HL-60/S4 treated with retinoic acid at 250 ng/mL for 4 days and 3 days (cell line): ENCODE data around the gene NR2C2AP.

ENCODE experiments used
- in situ Hi-C: fragments of 300-500 bp; cut with MboI; formaldehyde crosslinking; loops from 2 replicates; pipeline ENCODE4 v1.7.0; 2022; ENCODE audit warnings: low sequenced_read_pairs

NR2C2AP gene

DNA sequence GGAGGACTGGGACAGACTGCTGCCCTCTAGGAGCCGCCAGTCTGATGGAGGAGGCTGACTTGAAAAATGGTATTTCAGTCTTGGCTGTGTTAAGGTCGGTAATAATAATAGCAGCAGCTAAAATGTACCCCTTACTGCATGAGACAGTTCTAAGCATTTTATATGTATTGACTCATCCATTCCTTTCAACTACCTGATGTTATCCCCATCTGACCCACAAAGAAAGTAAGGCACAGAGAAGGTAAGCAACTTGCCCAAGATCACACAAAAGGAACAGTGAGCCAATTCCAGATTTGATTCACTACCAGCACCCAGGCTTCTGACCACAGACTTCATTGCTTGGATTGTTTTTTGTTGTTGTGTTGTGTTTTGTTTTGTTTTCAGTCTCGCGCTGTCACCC, 12.6 kb upstream of the NR2C2AP start:
- in situ Hi-C loops: no loop called here

DNA sequence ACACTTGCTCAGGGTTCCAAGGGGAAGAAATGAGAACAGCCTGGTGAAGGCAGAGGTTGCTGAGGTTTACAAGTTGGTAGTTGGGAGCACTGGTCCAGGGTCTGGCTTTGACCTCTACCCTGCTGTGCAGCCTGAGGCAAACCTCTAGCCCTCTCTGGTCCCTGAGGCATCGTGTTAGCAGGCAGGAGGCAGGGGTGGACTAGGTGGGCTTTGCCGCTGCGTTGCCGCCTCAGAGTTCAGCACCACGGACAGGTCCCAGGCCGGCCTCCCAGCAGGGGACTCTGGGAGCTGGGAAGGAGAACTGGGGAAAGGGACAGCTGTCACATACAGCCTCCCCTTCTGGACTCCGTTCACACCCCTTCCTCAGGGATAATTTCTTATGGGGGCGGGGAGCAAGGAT, 11.7 kb upstream of the NR2C2AP start:
- in situ Hi-C loops: no loop called here

DNA sequence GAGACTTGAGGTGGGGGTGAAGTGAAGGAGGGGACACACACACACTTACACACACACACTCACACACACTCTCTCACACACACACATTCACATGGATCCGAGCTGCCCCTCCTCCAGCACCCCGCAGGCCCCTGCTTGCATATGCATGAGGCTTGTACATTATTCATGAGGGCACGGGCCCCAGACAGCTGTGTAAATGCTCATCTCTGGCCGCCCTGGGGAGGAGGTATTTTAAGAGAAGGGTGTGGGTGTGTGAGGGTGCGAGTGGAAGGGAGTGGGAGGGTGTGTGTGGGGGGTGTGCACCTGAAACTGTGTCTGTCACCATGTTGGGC, 10.9 kb upstream of the NR2C2AP start:
- in situ Hi-C loops: no loop called here

DNA sequence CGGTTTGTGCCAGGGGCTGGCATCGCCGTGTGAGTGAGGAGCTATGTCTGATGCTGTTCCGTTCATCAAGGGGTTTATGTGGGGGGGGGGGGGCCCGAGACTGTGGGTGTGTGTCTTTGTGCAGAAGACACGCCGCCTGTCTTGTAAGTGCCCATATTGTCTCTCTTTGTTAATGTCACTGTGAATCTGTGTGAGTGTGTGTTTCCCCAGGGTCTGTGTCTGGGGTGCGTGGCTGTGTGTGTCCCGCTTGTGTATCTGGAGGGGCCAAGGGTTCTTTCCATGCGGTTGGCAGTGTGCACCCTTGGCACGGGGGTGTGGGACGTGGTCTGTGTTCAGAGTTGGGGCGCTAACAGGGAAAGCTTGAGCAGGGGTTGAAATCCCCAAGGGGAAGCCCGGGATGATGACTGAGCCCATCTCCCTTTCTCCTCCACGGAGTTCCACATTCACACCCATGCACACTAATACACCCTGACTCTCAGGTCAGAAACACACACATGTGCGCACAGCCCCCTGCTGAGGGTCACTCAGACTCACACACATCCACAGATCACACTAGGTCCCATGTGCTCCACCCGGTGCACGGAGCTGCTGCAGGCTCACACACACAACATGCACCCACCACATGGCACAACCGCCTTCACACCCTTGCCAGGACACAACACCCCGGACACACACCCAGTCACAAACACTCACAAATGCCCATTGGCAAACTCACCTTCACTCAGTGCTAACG, 10.4 kb upstream of the NR2C2AP start:
- in situ Hi-C loops: no loop called here

DNA sequence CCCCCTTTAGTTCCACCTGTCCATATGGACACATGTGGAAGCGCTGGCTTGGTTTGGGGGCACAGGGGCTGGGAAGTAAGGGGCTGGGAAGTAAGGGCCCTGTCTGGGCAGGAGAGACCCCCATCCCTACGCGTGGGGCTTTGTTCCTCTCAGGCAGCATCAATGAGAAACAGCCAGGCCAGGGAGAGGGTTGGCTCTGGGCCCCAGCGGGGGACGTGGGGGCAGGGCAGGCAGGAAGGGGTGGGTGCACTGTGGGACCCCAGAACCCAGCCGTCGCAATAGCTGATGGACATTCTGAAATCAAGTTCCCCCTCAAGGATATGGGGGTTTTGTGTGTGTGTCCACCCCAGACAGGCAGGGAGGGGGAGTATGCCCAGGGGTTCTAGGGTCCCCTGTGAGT, 9.7 kb upstream of the NR2C2AP start:
- in situ Hi-C loops: no loop called here

DNA sequence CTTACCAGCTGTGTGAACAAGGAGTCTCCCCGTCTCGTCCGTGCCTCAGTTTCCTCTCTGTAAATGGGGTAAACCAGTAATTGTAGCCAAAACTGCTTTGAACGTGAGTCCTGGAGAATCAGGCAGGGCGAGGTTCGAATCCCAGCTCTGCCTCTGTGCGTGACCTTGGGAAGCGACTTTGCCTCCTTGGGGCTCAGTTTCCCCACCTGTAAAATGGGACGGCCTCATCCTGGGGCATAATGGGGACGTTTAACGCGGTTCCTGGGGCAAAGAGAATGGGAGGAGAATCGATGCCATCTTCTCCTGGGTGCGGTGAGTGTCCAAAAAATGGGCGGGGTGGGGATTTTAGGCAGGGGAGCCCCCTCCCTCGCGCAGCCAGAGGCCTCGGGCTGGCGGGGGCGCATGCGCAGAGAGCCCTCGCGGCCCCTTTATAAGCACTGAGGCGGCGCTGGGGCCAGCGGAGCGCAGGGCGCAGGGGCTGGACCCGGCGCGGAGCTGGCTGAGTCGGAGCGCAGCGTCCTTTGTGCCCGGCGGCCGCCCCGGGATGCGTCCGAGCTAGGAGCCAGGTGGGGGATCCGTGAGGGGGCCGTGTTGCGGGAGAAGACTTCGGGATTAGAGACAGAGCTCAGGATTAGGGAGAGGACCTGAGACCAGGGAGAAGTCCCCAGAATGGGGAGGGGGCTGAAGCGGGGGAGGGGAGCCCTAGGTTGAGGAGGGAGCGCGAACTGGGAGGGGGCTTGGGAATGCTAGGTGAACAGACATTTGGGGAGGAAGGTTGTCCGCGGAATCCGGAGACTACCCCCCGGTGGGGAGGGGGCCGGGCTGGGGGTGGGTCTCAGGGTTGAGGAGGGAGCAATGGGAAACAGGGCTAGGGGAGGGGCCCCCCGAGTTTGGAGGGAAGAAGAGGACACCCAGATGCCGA, 8.5 kb upstream of the NR2C2AP start, which contains the start of gene NCAN:
NCAN (plus strand) TSS at position 460 of the 922 bp plus-strand sequence. CDS start 4,996 bp downstream, outside the sequence.
- in situ Hi-C loops: no loop called here

DNA sequence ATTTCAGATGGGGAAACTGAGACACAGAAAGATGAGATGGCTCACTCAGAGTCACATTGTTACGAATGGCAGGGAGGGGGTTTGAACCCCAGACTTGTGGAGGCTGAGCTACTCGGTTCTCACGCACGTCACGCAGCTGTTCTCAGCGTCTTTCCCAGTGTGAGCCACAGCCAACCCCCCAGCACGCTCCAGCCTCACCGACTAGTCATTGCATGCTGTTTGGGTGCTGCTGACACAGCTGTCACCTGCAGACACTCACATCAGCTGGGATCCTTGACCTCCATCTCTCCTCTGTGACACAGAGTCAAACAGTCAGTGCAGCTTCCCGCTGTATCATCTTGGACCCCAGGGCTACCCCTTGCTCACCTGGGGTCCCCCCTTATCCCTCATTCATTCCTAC, 6.2 kb upstream of the NR2C2AP start:
- in situ Hi-C loops: no loop called here

DNA sequence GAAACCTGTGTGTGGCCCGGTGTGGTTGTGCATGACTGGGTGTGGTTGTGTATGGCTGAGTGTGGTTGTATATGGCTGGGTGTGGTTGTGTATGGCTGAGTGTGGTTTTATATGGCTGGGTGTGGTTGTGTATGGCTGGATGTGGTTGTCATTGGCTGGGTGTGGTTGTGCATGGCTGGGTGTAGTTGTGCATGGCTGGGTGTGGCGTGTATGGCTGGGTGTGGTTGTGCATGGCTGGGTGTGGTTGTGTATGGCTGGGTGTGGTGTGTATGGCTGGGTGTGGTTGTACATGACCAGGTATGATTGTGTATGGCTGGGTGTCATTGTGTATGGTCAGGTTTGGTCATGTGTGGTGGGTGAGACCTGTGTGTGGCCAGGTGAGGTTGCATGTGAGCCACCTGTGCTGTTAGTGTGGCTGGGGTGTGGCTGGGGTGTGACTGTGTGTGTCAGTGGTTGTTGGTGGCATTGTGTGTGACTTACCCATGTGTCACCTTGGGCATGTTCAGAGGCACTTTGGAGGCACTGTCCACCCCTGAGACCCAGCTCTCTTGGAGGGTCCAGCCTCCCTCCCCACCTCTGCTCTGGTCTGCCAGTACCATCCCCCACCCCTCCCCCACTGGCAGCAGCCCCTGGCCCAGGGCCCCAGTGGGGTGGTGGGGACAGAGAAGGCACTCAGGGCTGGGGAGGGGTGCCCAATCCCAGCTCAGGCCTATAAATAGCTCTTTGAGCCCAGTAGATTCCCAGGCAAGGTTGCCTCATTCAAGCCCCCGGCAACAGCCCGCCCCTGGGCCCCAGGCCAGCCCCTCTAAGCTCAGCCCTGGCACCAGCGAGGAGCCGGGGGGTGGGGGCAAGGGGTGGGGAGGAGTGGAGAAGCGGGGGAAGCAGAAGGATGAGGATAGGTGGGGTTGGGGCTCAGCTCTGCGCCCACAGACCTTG, 4.7 kb upstream of the NR2C2AP start:
- in situ Hi-C loops: no loop called here

DNA sequence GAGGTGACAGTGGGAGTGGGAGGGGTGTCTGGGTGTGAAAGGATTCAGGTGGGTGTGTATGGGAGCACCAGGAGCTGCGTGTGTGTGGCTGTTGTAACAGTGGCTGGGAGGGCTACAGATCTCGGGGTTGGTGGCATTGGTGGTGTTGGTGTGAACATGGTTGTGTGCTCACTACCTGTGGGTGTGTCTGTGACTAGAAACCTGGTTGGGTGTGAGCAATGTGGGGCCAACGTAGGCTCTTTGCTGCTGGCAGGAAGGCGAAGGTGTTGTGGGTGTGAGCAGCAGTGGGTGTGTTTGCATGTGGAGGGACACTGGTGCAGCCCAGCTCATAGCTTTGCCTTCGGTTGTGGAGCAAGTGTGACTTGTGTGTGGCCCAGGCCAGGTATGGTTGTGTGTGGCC, 3.7 kb upstream of the NR2C2AP start:
- in situ Hi-C loops: no loop called here

DNA sequence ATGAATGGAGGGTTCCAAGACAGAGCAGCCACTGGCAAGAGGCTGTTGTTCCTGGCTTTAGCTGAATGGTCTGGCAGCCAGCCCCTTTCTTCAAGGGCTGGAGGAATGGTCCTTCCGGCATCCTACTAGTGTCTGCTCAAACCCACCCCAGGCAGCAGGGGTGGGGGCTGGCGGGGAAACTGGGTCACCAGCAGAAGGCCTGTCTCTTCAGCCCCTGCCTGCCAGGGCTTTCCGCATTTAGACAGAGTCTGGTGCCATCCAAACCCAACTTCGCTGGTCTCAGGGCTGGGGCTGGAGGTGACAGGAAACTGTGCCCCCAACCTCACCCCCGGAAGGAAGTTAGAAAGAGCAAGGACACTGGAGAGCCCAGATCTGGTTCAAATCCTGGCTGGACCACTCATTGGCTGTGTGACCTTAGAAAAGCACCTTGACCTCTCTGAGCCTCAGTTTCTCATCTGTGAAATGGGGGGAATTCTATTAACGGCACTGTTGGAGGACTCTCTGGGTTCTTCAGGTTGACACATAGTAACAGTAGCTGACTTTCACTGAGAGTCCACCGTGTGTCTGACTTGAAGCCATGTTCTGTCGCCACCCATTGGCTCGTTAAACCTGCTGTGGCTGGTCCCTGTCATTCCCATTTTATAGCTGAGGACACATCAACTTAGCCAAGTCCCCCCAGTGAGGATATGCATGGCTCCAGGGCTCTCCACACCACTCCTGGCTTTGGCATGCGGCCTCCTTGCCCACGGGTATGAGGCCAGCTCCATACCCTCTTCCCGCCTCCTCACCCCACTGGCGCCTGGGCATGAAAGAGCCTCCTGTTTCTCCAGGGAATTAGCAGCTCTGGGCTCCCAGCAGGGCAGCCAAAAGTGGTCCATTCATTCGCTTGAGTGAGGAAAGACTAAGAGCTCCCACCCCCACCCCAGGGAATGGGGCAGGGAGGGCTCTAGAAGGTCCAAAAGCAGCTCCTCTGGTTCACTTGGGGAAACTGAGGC, 2.5 kb upstream of the NR2C2AP start:
- in situ Hi-C loops: no loop called here

DNA sequence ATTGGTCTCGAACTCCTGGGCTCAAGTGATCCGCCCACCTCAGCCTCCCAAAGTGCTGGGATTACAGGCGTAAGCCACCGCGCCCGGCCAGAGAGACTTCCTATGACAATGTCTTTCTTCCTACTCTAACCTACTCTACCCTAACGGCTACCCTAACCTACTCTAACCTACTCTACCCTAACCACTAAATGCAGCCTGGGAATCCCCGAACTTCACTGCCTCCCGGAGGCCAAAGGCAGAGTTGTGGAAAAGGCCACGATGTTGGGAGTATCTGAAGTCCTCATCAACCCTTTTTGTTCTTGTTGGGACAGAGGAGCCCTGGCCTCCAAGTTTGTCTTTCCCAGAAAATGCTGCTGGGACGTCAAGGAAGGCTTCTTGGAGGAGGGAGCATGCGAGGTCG, 967 bp upstream of the NR2C2AP start:
- in situ Hi-C loops: no loop called here

DNA sequence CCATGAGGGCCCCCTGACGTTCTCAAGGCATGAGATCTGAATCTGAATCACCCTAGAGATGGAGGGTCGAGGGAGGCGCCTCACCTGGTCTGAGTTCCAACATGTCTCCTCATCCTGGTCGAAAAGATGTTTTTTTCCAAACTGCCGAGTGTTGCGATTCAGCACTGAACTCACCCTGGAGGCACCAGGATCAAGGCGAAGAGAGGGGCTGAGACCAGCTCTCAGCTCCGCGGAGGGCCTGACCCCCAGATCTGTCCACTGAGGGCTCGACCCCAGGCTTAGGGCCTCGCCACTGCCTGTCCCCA, 555 bp downstream of the NR2C2AP start:
- in situ Hi-C loops: no loop called here

DNA sequence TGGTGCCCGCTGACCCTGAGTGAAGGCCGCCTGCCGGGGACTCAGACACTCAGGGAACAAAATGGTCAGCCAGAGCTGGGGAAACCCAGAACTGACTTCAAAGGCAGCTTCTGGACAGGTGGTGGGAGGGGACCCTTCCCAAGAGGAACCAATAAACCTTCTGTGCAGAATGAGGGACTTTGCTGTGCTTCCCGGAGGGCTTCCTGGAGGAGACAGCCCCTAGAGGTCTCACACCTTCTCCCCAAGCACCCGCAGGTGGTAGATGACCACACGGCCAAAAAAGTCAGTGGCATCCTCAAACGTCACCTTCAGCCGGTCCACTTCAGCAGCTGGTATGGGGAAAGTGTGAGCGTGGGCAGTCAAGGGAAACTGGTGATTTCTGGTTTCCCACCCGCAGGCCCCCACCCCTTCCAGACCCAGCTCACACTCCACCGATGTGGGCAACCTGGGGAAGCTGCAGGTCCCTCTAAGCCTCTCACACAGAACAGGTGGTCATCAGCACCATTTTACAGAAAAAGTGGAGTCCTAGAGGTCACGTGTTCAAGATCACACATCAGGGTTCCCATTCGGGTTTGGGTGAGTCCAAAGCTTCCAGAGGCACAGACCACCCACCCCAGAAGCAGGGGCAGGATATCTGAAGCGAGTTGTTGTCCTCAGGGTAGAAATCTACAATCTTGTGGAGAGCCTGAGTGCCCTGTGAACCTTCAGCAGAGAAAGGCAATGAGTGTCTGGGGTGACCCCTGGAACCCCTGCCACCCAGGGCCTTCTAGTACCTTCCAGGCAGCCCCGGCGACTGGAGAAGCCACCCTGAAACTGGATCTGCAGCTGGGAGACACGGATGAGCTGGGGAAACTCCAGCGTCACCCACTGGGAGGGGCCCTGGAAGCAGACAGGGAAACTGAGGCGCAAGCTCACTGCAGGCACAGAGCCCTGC, 1.2 kb downstream of the NR2C2AP start:
- in situ Hi-C loops: no loop called here

DNA sequence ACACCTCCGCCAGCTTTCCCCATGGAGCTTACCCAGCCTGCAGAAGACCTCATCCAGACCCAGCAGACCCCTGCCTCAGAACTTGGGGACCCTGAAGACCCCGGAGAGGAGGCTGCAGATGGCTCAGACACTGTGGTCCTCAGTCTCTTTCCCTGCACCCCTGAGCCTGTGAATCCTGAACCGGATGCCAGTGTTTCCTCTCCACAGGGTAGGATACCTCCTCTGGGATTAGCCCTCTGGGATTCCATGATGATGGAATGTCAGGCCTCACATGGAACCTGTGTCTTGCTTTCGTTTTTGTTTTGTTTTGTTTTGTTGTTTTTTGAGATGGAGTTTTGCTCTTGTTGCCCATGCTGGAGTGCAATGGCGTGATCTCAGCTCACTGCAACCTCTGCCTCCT, 9.3 kb downstream of the NR2C2AP start:
- in situ Hi-C loops: no loop called here

DNA sequence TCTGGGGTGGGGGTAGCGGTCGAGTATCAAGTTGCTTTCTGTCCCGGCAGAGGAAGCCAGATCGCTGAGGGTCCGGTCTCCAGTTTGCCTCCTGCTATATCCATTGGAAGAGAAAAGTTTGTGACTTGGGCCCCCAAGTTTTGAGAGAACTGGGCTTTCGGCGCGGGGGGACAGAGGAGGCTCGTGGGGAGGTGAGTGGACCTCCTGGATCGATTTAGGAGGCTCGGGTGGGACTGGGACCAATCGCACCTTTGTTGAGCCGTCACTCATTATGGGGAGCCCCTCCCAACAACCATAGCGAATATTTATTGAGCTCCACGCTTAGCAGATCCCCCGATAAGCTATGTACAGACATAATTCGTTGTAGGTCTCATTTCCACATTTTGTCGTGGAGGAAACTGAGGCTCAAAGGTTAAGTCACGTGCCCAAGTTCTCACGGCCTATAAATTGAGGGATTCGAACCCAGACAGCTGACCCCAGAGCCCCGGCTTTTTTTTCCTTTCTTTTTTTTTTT, 10.2 kb downstream of the NR2C2AP start:
- in situ Hi-C loops: no loop called here

DNA sequence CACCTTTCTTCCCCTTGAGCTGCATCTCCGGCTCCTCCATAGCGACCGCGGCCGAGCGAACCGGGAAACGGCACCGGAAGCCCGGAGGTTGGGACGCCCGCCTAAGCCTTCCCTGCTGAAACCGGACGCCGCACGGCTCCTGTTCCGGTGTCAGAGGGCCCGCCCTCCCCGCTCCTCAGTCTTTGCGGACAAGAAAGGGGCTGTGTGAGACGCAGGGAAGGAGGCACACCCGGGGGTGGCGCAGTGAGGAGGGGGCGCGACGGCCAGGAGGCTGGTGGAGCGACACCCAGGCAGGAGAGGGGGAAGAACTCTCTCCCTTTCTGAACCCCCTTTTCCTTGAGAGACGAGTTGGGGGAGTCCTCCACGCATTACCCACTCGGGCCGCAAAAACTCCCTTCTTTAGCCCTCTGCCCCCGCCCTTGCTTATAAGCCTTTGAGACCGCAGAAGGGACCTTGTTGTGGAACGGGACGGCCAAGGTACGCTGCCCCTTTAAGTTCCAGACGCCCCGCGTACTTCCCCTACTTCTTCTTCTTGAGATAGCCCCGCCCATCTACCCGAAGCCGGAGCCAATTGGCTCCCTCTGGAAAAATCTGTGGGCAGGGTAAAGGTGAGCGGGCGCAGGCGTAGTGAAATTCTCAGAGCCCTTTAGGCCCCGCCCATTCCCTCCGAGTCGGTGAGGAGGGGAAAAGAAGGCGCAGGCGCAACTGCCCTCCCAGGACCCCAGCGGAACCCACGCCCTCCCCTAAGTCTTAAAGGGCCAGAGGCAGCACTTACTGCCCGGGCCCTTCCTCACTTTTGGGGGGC, 10.9 kb downstream of the NR2C2AP start, which contains the start of the genes BORCS8 and RFXANK:
BORCS8 (minus strand) TSS at position 75 of the 805 bp plus-strand sequence; CDS start at position 40, 35 bp downstream.
RFXANK (plus strand) TSS at position 181 of the 805 bp plus-strand sequence. CDS start 1,689 bp downstream, outside the sequence.
- in situ Hi-C loops: no loop called here

DNA sequence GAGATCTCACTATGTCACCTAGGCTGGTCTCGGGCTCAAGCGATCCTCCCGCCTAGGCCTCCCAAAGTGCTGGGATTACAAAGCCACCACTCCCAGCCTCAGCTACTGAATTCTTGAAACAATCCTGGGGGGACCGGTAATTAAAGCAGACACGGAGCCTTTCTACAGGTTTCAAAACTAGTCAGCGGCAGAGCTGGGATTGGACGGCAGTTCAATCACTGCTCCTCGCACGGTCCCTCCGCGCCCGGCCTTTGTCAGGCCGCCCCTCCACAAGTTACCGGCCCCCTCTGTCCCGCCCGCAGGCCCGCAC, 11.5 kb downstream of the NR2C2AP start:
- in situ Hi-C loops: no loop called here

DNA sequence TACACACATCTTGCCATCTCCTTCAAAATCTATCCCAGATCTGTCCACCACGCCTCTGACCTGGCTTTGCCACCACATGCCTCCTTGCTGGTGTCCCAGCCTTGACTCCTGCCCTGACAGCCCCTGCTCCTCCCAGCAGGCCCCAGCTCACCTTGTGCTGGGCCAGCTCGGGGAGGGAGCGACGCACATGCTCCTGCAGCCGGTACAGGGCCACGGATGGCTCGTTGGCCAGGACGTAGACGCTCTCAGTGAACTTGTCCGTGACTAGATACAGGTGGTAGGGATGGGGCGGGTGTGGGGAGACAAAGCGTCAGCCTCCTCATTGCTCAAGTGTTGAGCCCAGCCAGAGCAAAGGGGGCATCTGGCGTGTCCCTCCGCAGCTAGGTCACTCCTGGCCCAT, 16.5 kb downstream of the NR2C2AP start:
- in situ Hi-C loops: no loop called here
